ENCODE data around the gene SLC11A1. TPM values are rescaled to one million over a fixed set of nuclear protein-coding genes. Genes with fewer than 3 reads are reported as not detected.

The SLC11A1 gene
- total and polyA plus RNA-seq, 2 of the 4 experiments (the other 2 are of a cell fraction): under 0.01 to 0.07 TPM

DNA sequence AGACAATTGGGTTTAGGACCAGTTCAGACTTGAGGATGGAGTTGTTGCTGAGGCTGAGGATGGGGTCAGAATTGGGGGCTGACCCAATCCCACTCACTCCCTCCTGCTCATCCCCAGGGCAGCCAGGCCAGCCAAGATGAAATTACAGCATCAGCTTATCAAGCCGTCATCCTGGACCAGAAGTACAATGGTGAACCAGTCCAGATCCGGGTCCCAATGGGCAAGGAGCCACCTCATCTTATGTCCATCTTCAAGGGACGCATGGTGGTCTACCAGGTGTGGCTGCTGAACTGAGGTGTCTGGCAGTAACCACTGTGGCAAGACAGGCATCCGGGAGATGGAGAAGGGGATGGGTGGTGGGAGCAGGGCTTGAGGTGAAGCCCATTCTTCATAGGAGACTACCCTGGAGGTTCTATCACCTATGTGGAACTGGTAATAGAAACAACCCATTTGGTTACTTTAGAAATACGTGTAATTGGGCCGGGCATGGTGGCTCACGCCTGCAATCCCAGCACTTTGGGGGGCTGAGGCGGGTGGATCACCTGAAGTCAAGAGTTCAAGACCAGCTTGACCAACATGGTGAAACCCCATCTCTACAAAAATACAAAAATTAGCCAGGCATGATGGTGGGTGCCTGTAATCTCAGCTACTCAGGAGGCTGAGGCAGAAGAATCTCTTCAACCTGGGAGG lies 50.7 kb downstream of the SLC11A1 start:
- no peaks in the 10 kb centered on the region for H3K79me1 ChIP-seq (ENCODE audit: low read depth in 1 of 2, low read length in 2 of 2)
- no peak overlapping the region for H3K56ac ChIP-seq (ENCODE audit: extremely low read depth, insufficient read depth, low read length)
- TF ChIP-seq, protein P1, sequence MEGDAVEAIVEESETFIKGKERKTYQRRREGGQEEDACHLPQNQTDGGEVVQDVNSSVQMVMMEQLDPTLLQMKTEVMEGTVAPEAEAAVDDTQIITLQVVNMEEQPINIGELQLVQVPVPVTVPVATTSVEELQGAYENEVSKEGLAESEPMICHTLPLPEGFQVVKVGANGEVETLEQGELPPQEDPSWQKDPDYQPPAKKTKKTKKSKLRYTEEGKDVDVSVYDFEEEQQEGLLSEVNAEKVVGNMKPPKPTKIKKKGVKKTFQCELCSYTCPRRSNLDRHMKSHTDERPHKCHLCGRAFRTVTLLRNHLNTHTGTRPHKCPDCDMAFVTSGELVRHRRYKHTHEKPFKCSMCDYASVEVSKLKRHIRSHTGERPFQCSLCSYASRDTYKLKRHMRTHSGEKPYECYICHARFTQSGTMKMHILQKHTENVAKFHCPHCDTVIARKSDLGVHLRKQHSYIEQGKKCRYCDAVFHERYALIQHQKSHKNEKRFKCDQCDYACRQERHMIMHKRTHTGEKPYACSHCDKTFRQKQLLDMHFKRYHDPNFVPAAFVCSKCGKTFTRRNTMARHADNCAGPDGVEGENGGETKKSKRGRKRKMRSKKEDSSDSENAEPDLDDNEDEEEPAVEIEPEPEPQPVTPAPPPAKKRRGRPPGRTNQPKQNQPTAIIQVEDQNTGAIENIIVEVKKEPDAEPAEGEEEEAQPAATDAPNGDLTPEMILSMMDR (conservative IDR thresholded peaks at IDR 0.05; ENCODE audit: low read depth, low read length): no peak
- TF ChIP-seq BHLHE40 (IDR thresholded peaks at IDR 0.05; ENCODE audit: low read depth, low read length) (no peak), RFX5 (IDR thresholded peaks at IDR 0.05; ENCODE audit: low read depth, low read length) (no peak), SMC3 (IDR thresholded peaks at IDR 0.05; ENCODE audit: low read depth, low read length) (no peak), RCOR1 (IDR thresholded peaks at IDR 0.05; ENCODE audit: insufficient replicate concordance, low read length) (no peak), NFE2L2 (IDR thresholded peaks at IDR 0.05; ENCODE audit: low read depth, low read length) (no peak), MAFK (IDR thresholded peaks at IDR 0.05; ENCODE audit: low read depth, low read length) (no peak), MAZ (IDR thresholded peaks at IDR 0.05; ENCODE audit: borderline replicate concordance, low read depth, low read length) (no peak)
- no peak overlapping the region for H2AK5ac ChIP-seq (ENCODE audit: low read depth, low read length)
- dilution Hi-C loops (cut with HindIII; ENCODE audit: low sequenced_read_pairs, unreplicated experiment): no loop called here
- no peak overlapping the region for H4K5ac ChIP-seq (ENCODE audit: low read depth, low read length)
- CTCF ChIA-PET: no interaction called here
- no peak overlapping the region for H2AFZ ChIP-seq (replicated peaks; ENCODE audit: low read length, poor library complexity)
- no peak overlapping the region for H2BK20ac ChIP-seq (ENCODE audit: low read depth, low read length)
- no peaks in the 10 kb centered on the region for H3K9me1 ChIP-seq (ENCODE audit: insufficient read depth, low read length)
- no peak overlapping the region for H2BK5ac ChIP-seq (ENCODE audit: low read depth, low read length, poor library complexity, severe bottlenecking)
- no peaks in the 10 kb centered on the region for H3K36me3 ChIP-seq (ENCODE audit: control insufficient read depth, insufficient read depth, low read length)
- H3K4me2 ChIP-seq (ENCODE audit: low read depth, low read length): no peak overlapping the region
- POLR2A ChIA-PET (ENCODE audit: unreplicated experiment): no interaction called here
- no peak overlapping the region for H3K9ac ChIP-seq (ENCODE audit: low read depth, low read length)
- DNase-seq (no peak), ATAC-seq (ENCODE audit: low read depth) (no peak)
- no peak overlapping the region for H2BK120ac ChIP-seq (ENCODE audit: low read depth, low read length)
- H3K14ac ChIP-seq (replicated peaks; ENCODE audit: low read depth, low read length): no peak overlapping the region
- H2BK15ac ChIP-seq (ENCODE audit: low read depth, low read length): no peak overlapping the region
- H3K4me3 ChIP-seq (ENCODE audit: insufficient read depth, low read depth, low read length): no peak overlapping the region
- no TSS peak for BruUV-seq (replicated peaks)
- H3K18ac ChIP-seq (ENCODE audit: low read depth, low read length): no peak overlapping the region
- H4K8ac ChIP-seq (ENCODE audit: low read depth in 2 of 2, low read length in 2 of 2): no peak overlapping the region
- no peak overlapping the region for H3K23ac ChIP-seq (ENCODE audit: low read depth, low read length)
- in situ Hi-C loops (cut with MboI; ENCODE audit: low sequenced_read_pairs): no loop called here
- H3K4ac ChIP-seq (ENCODE audit: low read depth, low read length): no peak overlapping the region
- 88% methylated on average over 3 of the region's 8 CpGs; no CpG with 5 or more reads in 1 of the 2 experiments for WGBS, 2 experiments (ENCODE audit: extremely low coverage in 2 of 2, insufficient read length in 1 of 2)
- no peak overlapping the region for H3K27ac ChIP-seq (ENCODE audit: insufficient read depth, low read length)
- peaks cover 2% of the 10 kb centered on the region; the same call in 1 of the 2 replicates for H3K4me1 ChIP-seq (ENCODE audit: control insufficient read depth, insufficient read depth, low read length)
- peaks cover 23% of the 10 kb centered on the region for H3K27me3 ChIP-seq (ENCODE audit: control insufficient read depth, insufficient read depth, low read length)
- no peaks in the 10 kb centered on the region; the same call in 1 of the 2 replicates for H4K20me1 ChIP-seq (ENCODE audit: insufficient read depth, low read length)
- H2AK9ac ChIP-seq (replicated peaks; ENCODE audit: low read depth, low read length, poor library complexity): peak overlapping the region; percentile 5
- no peak overlapping the region for H4K91ac ChIP-seq (ENCODE audit: insufficient read depth, low read depth, low read length)
- H3K9me3 ChIP-seq (ENCODE audit: control insufficient read depth, insufficient read depth, low read length): no peaks in the 10 kb centered on the region
- intact Hi-C loops (cut with micrococcal nuclease): no loop called here
